Skeletal muscle tissue (tissue), 4 donors: ENCODE results near the gene SIAH3. TPM values are rescaled to one million over a fixed set of nuclear protein-coding genes. Genes with fewer than 3 reads are reported as not detected.

Experiments used
- H3K27ac ChIP-seq: one replicate; pipeline ENCODE4 v1.7.0; 2013; ENCODE audit warnings: mild to moderate bottlenecking, low read depth, low read length, inconsistent platforms
- H3K27me3 ChIP-seq, 3 donors: one replicate each; pipeline ENCODE4 v1.7.0; 2013; ENCODE audit warnings: low read length in 3 of 3; ENCODE audit not compliant: control insufficient read depth in 3 of 3, insufficient read depth in 3 of 3
- H3K36me3 ChIP-seq, 3 donors: one replicate each; pipeline ENCODE4 v1.7.0; 2013; ENCODE audit warnings: low read length in 3 of 3; ENCODE audit not compliant: control insufficient read depth in 3 of 3, insufficient read depth in 3 of 3
- H3K4me1 ChIP-seq, 3 donors: one replicate each; pipeline ENCODE4 v1.7.0; 2013; ENCODE audit warnings: low read length in 3 of 3, mild to moderate bottlenecking in 3 of 3; ENCODE audit not compliant: control insufficient read depth in 3 of 3, insufficient read depth in 3 of 3
- H3K4me3 ChIP-seq, 3 donors: one replicate each; pipeline ENCODE4 v1.7.0; 2013; ENCODE audit warnings: low read length in 3 of 3
- H3K9ac ChIP-seq, 3 donors: one replicate each; pipeline ENCODE4 v1.7.0; 2013; ENCODE audit warnings: low read length in 3 of 3, mild to moderate bottlenecking in 3 of 3, moderate library complexity in 2 of 3, low read depth in 1 of 3
- H3K9me3 ChIP-seq, 3 donors: one replicate each; pipeline ENCODE4 v1.7.0; 2013; ENCODE audit warnings: low read length in 3 of 3; ENCODE audit not compliant: control insufficient read depth in 3 of 3
- total RNA-seq: library from RNA; depleted of rRNA; stranded (reverse); fragments of >200 nt; gene quantifications from one replicate; pipeline ENCODE4 v1.2.3, GENCODE V29; 2014
- donor health status: Osteomylitis.

SIAH3 gene
- total RNA-seq, 1 donor from 2014 or later = under 0.01 TPM

DNA sequence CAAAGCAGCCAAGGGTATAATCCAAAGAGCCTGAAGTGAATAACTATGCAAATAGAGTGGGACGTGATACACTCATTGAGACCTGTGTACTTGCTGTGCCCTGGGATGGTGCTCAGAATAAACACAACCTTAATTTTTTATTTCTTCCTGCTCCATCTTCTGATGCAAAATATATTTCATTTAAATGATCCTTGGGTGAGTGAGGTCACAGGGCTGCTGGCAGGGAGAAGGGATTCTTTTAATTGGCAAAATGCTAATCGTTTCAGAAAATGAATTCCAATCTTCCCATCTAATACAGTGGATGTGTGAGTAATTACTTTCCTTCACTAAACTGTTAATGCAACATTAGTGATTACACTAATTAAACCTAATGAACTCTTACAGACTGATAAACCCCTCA is 63.5 kb downstream of the SIAH3 start:
- Histone ChIP-seq H3K4me1 (no peaks in the 10 kb centered on the region), H3K4me3 (no peak overlapping the region), H3K27me3 (no peaks in the 10 kb centered on the region), H3K27ac (no peak overlapping the region), H3K9me3 (no peaks in the 10 kb centered on the region), H3K36me3 (no peaks in the 10 kb centered on the region), H3K9ac (no peak overlapping the region)

DNA sequence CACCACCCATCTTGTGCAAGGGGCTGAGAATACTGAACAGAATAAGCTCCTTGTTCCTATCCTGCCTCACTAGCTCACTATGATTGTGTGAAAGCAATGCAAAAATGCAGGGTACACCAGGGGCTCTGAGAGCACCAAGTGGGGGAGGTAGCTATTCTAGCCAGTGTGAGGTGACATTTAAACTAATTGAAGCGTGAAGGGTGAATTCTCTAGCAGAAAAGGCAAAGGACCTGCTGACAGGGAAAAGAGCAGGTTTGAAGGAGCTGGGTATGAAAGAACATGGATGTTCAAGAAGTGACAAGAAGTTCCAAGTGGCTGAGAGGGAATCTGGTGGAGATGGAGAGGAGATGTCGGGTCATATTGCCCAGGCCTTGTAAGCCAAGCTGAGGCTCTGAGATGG is 64.2 kb downstream of the SIAH3 start:
- no peak overlapping the region for H3K9ac ChIP-seq
- no peak overlapping the region for H3K27ac ChIP-seq
- H3K4me1 ChIP-seq = peaks cover 0 to 4% (median 3%) of the 10 kb centered on the region in 3 donors
- no peaks in the 10 kb centered on the region for H3K27me3 ChIP-seq
- no peaks in the 10 kb centered on the region for H3K9me3 ChIP-seq
- H3K4me3 ChIP-seq = no peak overlapping the region
- H3K36me3 ChIP-seq = no peaks in the 10 kb centered on the region

DNA sequence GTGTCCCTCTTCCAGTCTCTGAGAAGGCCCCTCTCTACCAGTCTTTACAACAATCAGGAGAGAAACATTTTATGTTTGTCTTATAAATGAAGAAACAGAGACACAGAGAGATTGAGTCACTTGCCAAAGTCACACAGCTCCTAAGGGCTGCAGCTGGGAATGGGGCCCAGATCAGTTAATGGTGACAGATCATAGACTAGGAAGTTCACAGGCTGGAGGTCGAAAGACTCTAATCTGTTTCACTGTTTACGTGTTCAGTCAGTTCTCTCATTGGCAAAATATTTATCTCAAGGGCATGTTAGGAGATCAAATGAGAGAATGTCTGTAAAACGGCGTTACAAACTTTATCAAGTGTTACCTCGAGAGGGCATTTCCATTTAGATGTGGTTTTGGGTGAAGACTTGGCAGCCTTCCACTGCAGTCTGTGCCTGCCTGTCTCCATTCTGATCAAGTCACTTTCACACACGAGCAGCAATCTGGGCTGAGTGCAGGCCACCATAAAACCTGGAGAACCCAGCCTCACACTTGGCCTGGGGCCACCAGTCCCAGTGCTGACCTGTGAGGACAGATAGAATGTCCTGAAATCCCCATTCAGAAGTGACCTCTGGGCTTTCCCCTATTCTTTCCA is 65.1 kb downstream of the SIAH3 start:
- H3K36me3 ChIP-seq = no peaks in the 10 kb centered on the region
- no peaks in the 10 kb centered on the region for H3K27me3 ChIP-seq
- H3K9me3 ChIP-seq = no peaks in the 10 kb centered on the region
- H3K4me3 ChIP-seq = no peak overlapping the region
- peaks cover 9 to 14% (median 11%) of the 10 kb centered on the region in 3 donors for H3K4me1 ChIP-seq
- no peak overlapping the region for H3K9ac ChIP-seq
- H3K27ac ChIP-seq = no peak overlapping the region

DNA sequence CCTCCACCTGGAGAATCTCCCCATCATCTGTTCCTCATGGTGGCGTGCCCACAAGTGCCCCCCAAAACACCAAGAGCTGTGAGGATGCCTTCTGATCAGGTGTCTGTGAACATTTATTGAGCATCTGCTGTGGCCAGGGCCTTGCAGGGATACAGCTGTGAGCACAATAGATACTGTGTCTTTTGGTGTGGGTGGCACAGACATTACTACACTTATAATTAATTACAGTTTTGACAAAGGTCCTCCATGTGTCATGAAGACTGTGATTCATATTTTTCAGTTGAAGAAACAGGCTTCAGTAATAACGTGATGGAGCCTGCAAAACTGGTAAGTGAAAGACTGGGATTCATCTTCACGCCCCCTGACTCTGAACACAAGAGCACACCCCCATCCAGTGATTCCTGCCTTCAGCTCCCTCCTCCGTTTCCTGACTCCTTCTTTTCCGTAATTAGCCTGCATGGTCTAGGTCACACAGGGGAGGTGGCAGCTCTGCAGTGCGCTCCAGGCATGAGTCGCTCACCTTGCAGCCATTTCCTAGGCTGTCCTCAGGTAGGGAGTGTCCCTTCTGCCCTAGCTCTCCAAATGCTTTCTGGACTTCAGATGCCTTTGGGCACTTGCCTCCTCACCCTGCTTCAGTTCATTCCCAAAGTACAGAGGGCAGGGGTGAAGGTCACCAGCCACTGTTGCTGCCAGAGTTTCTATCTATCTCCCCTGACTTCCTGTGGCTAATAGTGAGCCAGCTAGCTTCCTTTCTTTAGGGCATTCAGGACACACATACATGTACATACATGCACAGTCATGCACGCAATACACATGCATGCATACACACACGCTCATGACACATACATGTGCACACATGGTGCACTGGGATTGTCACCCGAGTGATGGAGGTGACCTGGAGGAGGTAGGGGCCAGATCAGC is 66.5 kb downstream of the SIAH3 start:
- Histone ChIP-seq H3K36me3 (no peaks in the 10 kb centered on the region), H3K9me3 (no peaks in the 10 kb centered on the region), H3K4me3 (no peak overlapping the region), H3K4me1 (peaks cover 20 to 25% (median 22%) of the 10 kb centered on the region in 3 donors), H3K27ac (no peak overlapping the region), H3K9ac (no peak overlapping the region), H3K27me3 (no peaks in the 10 kb centered on the region)

DNA sequence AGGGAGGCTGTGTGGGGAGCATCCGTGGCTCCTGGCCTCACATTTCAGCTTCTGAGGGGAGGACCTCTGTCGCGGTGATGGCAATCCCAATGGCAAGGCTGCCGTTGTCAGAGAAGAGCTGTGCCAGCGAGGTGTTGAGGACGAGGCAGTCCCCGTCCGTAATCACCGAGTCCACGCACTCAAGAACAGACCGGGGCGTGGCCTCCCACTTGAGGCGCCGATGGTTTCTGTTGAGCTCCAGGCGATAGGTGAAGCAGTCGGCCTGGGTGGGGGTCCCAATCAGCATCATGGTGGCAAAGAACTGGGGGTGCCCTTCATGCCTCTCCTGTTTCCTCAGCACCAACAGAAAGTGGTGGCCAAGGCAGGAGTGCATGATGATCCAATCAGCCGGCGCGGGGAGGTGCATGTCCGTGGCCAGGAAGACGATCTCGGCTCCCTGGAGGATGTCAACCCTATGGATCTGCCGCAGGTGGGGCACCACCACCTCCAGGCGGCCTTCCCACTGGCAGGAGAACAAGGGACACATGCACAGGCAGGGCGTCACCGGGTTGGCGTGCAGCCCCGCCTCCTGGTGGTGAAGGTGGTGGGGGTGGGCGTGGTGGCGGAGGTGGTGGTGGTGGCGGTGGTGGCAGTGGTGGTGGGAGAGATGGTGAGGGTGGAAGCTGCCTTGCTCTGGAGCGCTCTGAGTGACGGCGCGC is 68.1 kb downstream of the SIAH3 start:
- Histone ChIP-seq H3K27ac (no peak overlapping the region), H3K4me3 (no peak overlapping the region), H3K27me3 (no peaks in the 10 kb centered on the region), H3K9ac (no peak overlapping the region), H3K9me3 (no peaks in the 10 kb centered on the region), H3K4me1 (peaks cover 20 to 29% (median 27%) of the 10 kb centered on the region in 3 donors), H3K36me3 (no peaks in the 10 kb centered on the region)

DNA sequence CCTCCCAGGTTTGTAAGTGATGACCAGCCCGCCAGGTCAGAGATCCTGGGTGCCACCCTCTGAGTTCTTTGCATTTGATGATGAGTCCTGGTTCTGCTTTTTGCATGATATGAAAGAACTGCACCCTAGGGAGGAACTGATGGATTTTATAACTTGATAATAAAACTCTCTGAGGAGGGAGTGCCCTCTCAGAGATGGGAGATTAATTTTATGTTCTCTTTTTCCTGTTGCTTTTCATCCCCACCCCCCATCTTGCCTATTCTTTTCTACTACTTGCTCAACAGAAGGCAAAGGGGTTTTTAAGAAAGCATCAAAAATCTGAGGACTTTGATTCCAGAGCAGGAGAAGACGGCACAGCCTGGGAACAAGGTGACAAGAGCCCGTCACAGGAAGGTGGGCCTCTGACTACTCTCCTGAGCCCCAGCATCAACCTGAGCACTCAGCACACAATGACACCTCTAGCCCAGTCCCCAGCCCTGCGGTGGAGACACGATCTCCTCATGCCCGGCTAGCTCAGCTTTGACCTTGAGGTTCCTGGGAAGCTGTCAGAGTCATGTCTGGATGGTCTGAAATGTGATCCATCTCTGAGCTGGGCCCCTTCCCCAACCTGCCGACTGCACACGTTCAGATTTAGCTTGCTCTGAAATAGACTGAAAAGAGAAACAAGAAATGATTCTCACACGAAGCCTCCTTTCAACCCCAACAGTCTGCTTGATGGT is 69.1 kb downstream of the SIAH3 start:
- peak overlapping the region in 1 of 3 donors; percentile 23 for H3K4me3 ChIP-seq
- H3K27me3 ChIP-seq = no peaks in the 10 kb centered on the region
- no peak overlapping the region for H3K9ac ChIP-seq
- no peaks in the 10 kb centered on the region for H3K9me3 ChIP-seq
- H3K27ac ChIP-seq = peak overlapping the region; percentile 63
- peaks cover 20 to 36% (median 29%) of the 10 kb centered on the region in 3 donors for H3K4me1 ChIP-seq
- H3K36me3 ChIP-seq = no peaks in the 10 kb centered on the region

DNA sequence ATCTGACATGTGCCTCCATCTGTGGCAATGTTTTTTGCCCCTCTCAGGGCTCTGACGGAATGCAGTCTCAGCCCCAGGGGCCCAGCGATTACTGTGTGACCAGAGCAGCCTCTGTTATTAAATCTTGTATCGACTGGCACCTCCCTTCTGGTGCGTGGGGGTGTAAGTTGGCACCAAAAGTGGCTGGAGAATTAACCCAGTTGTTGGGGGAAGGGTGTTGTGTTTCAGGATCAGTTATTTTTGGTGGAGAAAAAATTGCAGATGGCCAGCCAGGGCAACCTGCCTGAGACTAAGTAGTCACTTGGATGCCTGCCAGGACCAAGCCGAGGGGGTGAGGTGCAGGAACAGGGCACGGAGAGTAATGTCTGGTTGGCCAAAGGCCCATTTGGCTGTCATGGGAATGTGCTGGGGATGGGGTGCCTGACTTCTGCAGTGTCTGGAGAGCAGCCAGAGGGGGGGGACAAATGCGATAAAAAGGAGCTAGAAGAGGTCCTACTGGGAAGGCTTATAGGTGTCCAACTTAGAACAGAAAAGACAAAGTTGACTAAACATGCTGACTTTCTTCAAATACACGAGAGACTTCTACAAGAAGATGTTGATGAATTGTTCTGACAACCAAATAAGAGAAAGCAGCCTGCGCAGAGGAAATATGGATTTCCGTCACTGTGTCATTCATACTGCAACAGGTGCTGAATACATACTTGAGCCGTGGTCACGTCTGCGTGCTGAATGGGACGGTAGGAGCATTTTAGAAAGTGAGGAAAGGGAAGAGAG is 69.8 kb downstream of the SIAH3 start:
- Histone ChIP-seq H3K4me3 (peak overlapping the region; percentile 24 to 56 (median 27)), H3K36me3 (no peaks in the 10 kb centered on the region), H3K4me1 (peaks cover 20 to 36% (median 29%) of the 10 kb centered on the region in 3 donors), H3K27me3 (no peaks in the 10 kb centered on the region), H3K9ac (peak overlapping the region in 2 of 3 donors; percentile 20 to 68), H3K27ac (peak overlapping the region; percentile 63), H3K9me3 (no peaks in the 10 kb centered on the region)

DNA sequence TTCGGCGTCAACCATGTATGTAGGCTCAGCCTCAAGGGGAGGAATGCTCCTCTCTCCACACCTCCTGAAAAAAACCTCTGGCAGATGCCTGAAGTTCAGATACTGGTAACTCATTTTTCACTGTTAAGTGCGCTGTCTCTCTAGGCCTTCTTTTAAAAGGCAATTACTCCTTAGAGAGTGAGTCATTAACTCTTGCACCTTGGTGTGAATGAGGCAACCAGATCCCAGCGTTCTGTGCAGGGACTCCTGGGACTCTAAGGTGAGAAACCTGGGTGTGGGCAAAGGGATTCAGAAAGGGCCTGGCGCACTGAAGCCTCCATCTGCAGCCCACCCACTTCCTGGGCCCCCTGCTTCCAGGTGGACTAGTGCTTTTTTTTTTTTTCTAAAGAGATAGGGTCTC is 71.7 kb downstream of the SIAH3 start:
- no peak overlapping the region for H3K9ac ChIP-seq

DNA sequence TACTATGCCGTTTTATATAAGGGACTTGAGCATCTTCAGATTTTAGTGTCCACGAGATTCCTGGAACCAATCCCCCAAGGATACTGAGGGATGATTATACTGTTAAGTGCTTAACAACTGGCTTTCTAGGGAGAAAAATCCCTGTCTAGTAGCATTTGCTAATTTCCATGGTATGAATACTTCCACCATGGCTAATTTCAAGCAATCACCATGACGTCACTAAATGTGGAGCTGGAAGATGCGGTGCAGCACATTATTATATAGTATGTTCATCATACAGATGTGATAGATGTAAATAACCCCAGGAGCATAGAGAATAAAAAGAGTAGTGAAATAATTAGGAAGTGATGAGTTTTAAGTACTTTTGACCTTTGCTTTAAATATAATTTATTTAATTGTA is 72.7 kb downstream of the SIAH3 start:
- Histone ChIP-seq H3K4me1 (peaks cover 23 to 39% (median 29%) of the 10 kb centered on the region in 3 donors), H3K4me3 (no peak overlapping the region), H3K9ac (no peak overlapping the region), H3K36me3 (no peaks in the 10 kb centered on the region), H3K27ac (no peak overlapping the region), H3K27me3 (no peaks in the 10 kb centered on the region), H3K9me3 (no peaks in the 10 kb centered on the region)

More for the DNA sequence above, 71.7 kb downstream of the SIAH3 start:
- peaks cover 20 to 36% (median 29%) of the 10 kb centered on the region in 3 donors for H3K4me1 ChIP-seq
- H3K27ac ChIP-seq = no peak overlapping the region
- no peak overlapping the region for H3K4me3 ChIP-seq
- no peaks in the 10 kb centered on the region for H3K36me3 ChIP-seq
- no peaks in the 10 kb centered on the region for H3K27me3 ChIP-seq
- H3K9me3 ChIP-seq = no peaks in the 10 kb centered on the region
